Measurements from ENCODE around the gene LRIT1. TPM values are rescaled to one million over a fixed set of nuclear protein-coding genes. Genes with fewer than 3 reads are reported as not detected.
A peak's percentile ranks its signal among the peaks of the same experiment; 100 is the strongest.

The LRIT1 gene
- polyA plus RNA-seq, 1 donor, result not detected

- no peaks in the 10 kb centered on the region for H3K9me3 ChIP-seq (ENCODE audit: control insufficient read depth, low read depth, low read length)
- H3K27ac ChIP-seq (ENCODE audit: low read length), result peak overlapping the region; percentile 53
- H3K36me3 ChIP-seq (ENCODE audit: control insufficient read depth, insufficient read depth, low read length), result no peaks in the 10 kb centered on the region
- H3K4me1 ChIP-seq (ENCODE audit: control insufficient read depth, insufficient read depth, low read length), result peaks cover 44% of the 10 kb centered on the region
- no CpG with 5 or more reads among the region's 11 CpGs for WGBS (ENCODE audit: insufficient coverage, low lambda C conversion rate)
- DNase-seq, result no peak
- H3K27me3 ChIP-seq (ENCODE audit: control insufficient read depth, insufficient read depth, low read length), result peaks cover 5% of the 10 kb centered on the region
- H3K4me3 ChIP-seq (ENCODE audit: low read length), result no peak overlapping the region
These were observed 39.7 kb downstream of the LRIT1 start for GRCh38 chr10:84201682-84202081.

GRCh38 chr10:84201244-84201606 is 40.1 kb downstream of the LRIT1 start:
- Histone ChIP-seq H3K27me3 (ENCODE audit: control insufficient read depth, insufficient read depth, low read length) (peaks cover 9% of the 10 kb centered on the region), H3K9me3 (ENCODE audit: control insufficient read depth, low read depth, low read length) (no peaks in the 10 kb centered on the region), H3K4me1 (ENCODE audit: control insufficient read depth, insufficient read depth, low read length) (peaks cover 44% of the 10 kb centered on the region), H3K27ac (ENCODE audit: low read length) (peak overlapping the region; percentile 53), H3K4me3 (ENCODE audit: low read length) (no peak overlapping the region), H3K36me3 (ENCODE audit: control insufficient read depth, insufficient read depth, low read length) (no peaks in the 10 kb centered on the region)
- WGBS (ENCODE audit: insufficient coverage, low lambda C conversion rate), result no CpG with 5 or more reads among the region's 6 CpGs
- no peak for DNase-seq

- no peak overlapping the region for H3K4me3 ChIP-seq (ENCODE audit: low read length)
- DNase-seq, result peak; percentile 73 to 87
- WGBS (ENCODE audit: insufficient coverage, low lambda C conversion rate), result no CpG with 5 or more reads among the region's 11 CpGs
- no peaks in the 10 kb centered on the region for H3K9me3 ChIP-seq (ENCODE audit: control insufficient read depth, low read depth, low read length)
- peak overlapping the region; percentile 56 for H3K27ac ChIP-seq (ENCODE audit: low read length)
- peaks cover 15% of the 10 kb centered on the region for H3K27me3 ChIP-seq (ENCODE audit: control insufficient read depth, insufficient read depth, low read length)
- H3K4me1 ChIP-seq (ENCODE audit: control insufficient read depth, insufficient read depth, low read length), result peaks cover 43% of the 10 kb centered on the region
- no peaks in the 10 kb centered on the region for H3K36me3 ChIP-seq (ENCODE audit: control insufficient read depth, insufficient read depth, low read length)
These were observed 40.7 kb downstream of the LRIT1 start for GRCh38 chr10:84200537-84201243.

- H3K27ac ChIP-seq (ENCODE audit: low read length), result peak overlapping the region; percentile 18
- peaks cover 4% of the 10 kb centered on the region for H3K9me3 ChIP-seq (ENCODE audit: control insufficient read depth, low read depth, low read length)
- DNase-seq, result peak in 1 of 2 donors; percentile 22
- no CpG with 5 or more reads among the region's 7 CpGs for WGBS (ENCODE audit: insufficient coverage, low lambda C conversion rate)
- H3K4me1 ChIP-seq (ENCODE audit: control insufficient read depth, insufficient read depth, low read length), result peaks cover 53% of the 10 kb centered on the region
- H3K4me3 ChIP-seq (ENCODE audit: low read length), result no peak overlapping the region
- no peaks in the 10 kb centered on the region for H3K36me3 ChIP-seq (ENCODE audit: control insufficient read depth, insufficient read depth, low read length)
- H3K27me3 ChIP-seq (ENCODE audit: control insufficient read depth, insufficient read depth, low read length), result peaks cover 37% of the 10 kb centered on the region
These were observed 43.0 kb downstream of the LRIT1 start for GRCh38 chr10:84198206-84198915.

- peaks cover 43% of the 10 kb centered on the region for H3K27me3 ChIP-seq (ENCODE audit: control insufficient read depth, insufficient read depth, low read length)
- no peak for DNase-seq
- H3K36me3 ChIP-seq (ENCODE audit: control insufficient read depth, insufficient read depth, low read length), result no peaks in the 10 kb centered on the region
- peaks cover 4% of the 10 kb centered on the region for H3K9me3 ChIP-seq (ENCODE audit: control insufficient read depth, low read depth, low read length)
- WGBS (ENCODE audit: insufficient coverage, low lambda C conversion rate), result no CpG with 5 or more reads among the region's 5 CpGs
- peaks cover 53% of the 10 kb centered on the region for H3K4me1 ChIP-seq (ENCODE audit: control insufficient read depth, insufficient read depth, low read length)
- H3K4me3 ChIP-seq (ENCODE audit: low read length), result no peak overlapping the region
- H3K27ac ChIP-seq (ENCODE audit: low read length), result no peak overlapping the region
These were observed 43.7 kb downstream of the LRIT1 start for GRCh38 chr10:84197643-84198042.

DNA sequence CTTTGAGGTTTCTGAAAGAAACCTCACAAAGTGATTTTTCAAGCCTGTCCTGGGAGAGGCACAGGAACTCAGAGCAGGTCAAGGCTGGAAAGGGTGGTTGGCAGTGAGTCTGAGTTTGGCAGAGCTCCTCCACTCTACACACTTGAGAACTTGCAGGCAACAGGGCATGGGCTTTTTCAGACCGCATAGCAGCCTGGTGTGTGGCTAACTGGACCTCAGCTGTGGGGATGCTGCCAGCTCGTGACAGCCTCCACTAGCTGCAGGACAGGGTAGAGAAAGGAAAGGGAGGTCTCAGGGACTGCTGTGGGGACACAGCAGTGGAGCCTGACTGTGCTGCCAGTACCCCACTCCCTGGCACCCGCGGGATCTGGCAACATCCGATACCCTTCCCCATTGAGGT is 44.4 kb downstream of the LRIT1 start:
- Histone ChIP-seq H3K27me3 (ENCODE audit: control insufficient read depth, insufficient read depth, low read length) (peaks cover 43% of the 10 kb centered on the region), H3K27ac (ENCODE audit: low read length) (no peak overlapping the region), H3K4me3 (ENCODE audit: low read length) (no peak overlapping the region), H3K9me3 (ENCODE audit: control insufficient read depth, low read depth, low read length) (peaks cover 4% of the 10 kb centered on the region), H3K4me1 (ENCODE audit: control insufficient read depth, insufficient read depth, low read length) (peaks cover 47% of the 10 kb centered on the region), H3K36me3 (ENCODE audit: control insufficient read depth, insufficient read depth, low read length) (no peaks in the 10 kb centered on the region)
- no CpG with 5 or more reads among the region's 5 CpGs for WGBS (ENCODE audit: insufficient coverage, low lambda C conversion rate)
- DNase-seq, result no peak

DNA sequence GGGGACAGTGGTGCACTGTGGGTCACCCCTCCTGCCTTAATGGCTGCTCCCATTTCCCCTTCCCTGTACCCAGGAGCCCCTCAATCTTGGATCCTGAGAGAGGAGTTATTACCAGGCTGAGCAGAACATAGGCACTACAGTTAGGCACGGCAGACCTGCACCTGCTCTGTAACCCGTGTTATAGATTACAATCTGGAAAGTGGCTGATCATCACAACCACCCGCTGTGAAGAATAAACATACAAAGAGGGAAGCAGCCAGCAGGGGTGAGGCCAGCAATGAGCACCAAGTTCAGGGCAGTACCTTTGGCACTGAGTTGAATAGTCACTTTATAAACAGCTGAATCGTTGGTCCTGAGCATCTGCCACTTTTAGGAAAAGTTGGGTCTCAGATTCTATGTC is 45.3 kb downstream of the LRIT1 start:
- H3K9me3 ChIP-seq (ENCODE audit: control insufficient read depth, low read depth, low read length), result peaks cover 4% of the 10 kb centered on the region
- peak in 1 of 2 donors; percentile 41 for DNase-seq
- peaks cover 38% of the 10 kb centered on the region for H3K4me1 ChIP-seq (ENCODE audit: control insufficient read depth, insufficient read depth, low read length)
- no peaks in the 10 kb centered on the region for H3K36me3 ChIP-seq (ENCODE audit: control insufficient read depth, insufficient read depth, low read length)
- no peak overlapping the region for H3K27ac ChIP-seq (ENCODE audit: low read length)
- H3K27me3 ChIP-seq (ENCODE audit: control insufficient read depth, insufficient read depth, low read length), result peaks cover 43% of the 10 kb centered on the region
- H3K4me3 ChIP-seq (ENCODE audit: low read length), result no peak overlapping the region
- WGBS (ENCODE audit: insufficient coverage, low lambda C conversion rate), result 0% methylated on average over 1 of the region's 4 CpGs

GRCh38 chr10:84195044-84195830 is 46.1 kb downstream of the LRIT1 start:
- DNase-seq, result peak in 1 of 2 donors; percentile 11
- Histone ChIP-seq H3K9me3 (ENCODE audit: control insufficient read depth, low read depth, low read length) (peaks cover 4% of the 10 kb centered on the region), H3K27me3 (ENCODE audit: control insufficient read depth, insufficient read depth, low read length) (peaks cover 43% of the 10 kb centered on the region), H3K27ac (ENCODE audit: low read length) (no peak overlapping the region), H3K36me3 (ENCODE audit: control insufficient read depth, insufficient read depth, low read length) (no peaks in the 10 kb centered on the region), H3K4me1 (ENCODE audit: control insufficient read depth, insufficient read depth, low read length) (peaks cover 31% of the 10 kb centered on the region), H3K4me3 (ENCODE audit: low read length) (peak overlapping the region; percentile 30)
- WGBS (ENCODE audit: insufficient coverage, low lambda C conversion rate), result no CpG with 5 or more reads among the region's 43 CpGs

- H3K9me3 ChIP-seq (ENCODE audit: control insufficient read depth, low read depth, low read length), result peaks cover 4% of the 10 kb centered on the region
- WGBS (ENCODE audit: insufficient coverage, low lambda C conversion rate), result no CpG with 5 or more reads among the region's 61 CpGs
- H3K27me3 ChIP-seq (ENCODE audit: control insufficient read depth, insufficient read depth, low read length), result peaks cover 43% of the 10 kb centered on the region
- no peaks in the 10 kb centered on the region for H3K36me3 ChIP-seq (ENCODE audit: control insufficient read depth, insufficient read depth, low read length)
- DNase-seq, result peak in 1 of 2 donors; percentile 43
- H3K4me3 ChIP-seq (ENCODE audit: low read length), result peak within 1 kb of the TSS; percentile 30
- peaks cover 31% of the 10 kb centered on the region for H3K4me1 ChIP-seq (ENCODE audit: control insufficient read depth, insufficient read depth, low read length)
- H3K27ac ChIP-seq (ENCODE audit: low read length), result no peak within 1 kb of the TSS
These were observed 46.8 kb downstream of the LRIT1 start, which contains the start of gene CDHR1 for GRCh38 chr10:84194424-84195043. TSS of gene CDHR1 (plus strand) at chr10:84194537. CDS start at chr10:84194761, 224 bp downstream.
